Liver (tissue), 9 donors: ENCODE data around the gene NWD2. TPM values are rescaled to one million over a fixed set of nuclear protein-coding genes. Genes with fewer than 3 reads are reported as not detected.

Experiments
- DNase-seq: peaks from one replicate; pipeline ENCODE4 v3.0.0-alpha.2; 2017; ENCODE audit warnings: low spot score
- H3K27ac ChIP-seq, 2 donors: one replicate each; pipeline ENCODE4 v1.7.0; 2013; ENCODE audit warnings: inconsistent platforms in 2 of 2, low read length in 2 of 2, control low read depth in 1 of 2, low read depth in 1 of 2, mild to moderate bottlenecking in 1 of 2
- H3K27me3 ChIP-seq, 4 donors: one replicate each; pipeline versions ENCODE4 v1.6.1 to v1.7.0; 2013; ENCODE audit warnings: low read length in 3 of 4, inconsistent platforms in 1 of 4, mild to moderate bottlenecking in 1 of 4, moderate library complexity in 1 of 4; ENCODE audit not compliant: control insufficient read depth in 4 of 4, insufficient read depth in 4 of 4
- H3K36me3 ChIP-seq, 4 donors: one replicate each; pipeline versions ENCODE4 v1.6.1 to v1.7.0; 2013; ENCODE audit warnings: low read length in 3 of 4, mild to moderate bottlenecking in 3 of 4, low read depth in 1 of 4, moderate library complexity in 1 of 4; ENCODE audit not compliant: control insufficient read depth in 4 of 4, insufficient read depth in 3 of 4
- H3K4me1 ChIP-seq, 4 donors: one replicate each; pipeline versions ENCODE4 v1.6.1 to v1.7.0; 2013; ENCODE audit warnings: low read length in 3 of 4, mild to moderate bottlenecking in 3 of 4, moderate library complexity in 1 of 4; ENCODE audit not compliant: control insufficient read depth in 4 of 4, insufficient read depth in 4 of 4
- H3K4me3 ChIP-seq, 3 donors: one replicate each; pipeline versions ENCODE4 v1.6.1 to v1.7.0; 2013; ENCODE audit warnings: low read length in 3 of 3, control low read depth in 1 of 3, low read depth in 1 of 3, mild to moderate bottlenecking in 1 of 3
- H3K9ac ChIP-seq, 2 donors: one replicate each; pipeline ENCODE4 v1.7.0; 2013; ENCODE audit warnings: low read length in 2 of 2, mild to moderate bottlenecking in 2 of 2, moderate library complexity in 2 of 2, control low read depth in 1 of 2, low read depth in 1 of 2
- H3K9me3 ChIP-seq, 4 donors: one replicate each; pipeline versions ENCODE4 v1.6.1 to v1.7.0; 2013; ENCODE audit warnings: low read length in 3 of 4; ENCODE audit not compliant: control insufficient read depth in 4 of 4
- CTCF ChIP-seq: fragments of 150-350 bp; IDR thresholded peaks from 2 replicates; pipeline ENCODE4 v1.5.1; 2017; ENCODE audit warnings: improper control_type of control experiment, low read depth, low read length; ENCODE audit not compliant: missing input control
- EGR1 ChIP-seq, 2 donors: IDR thresholded peaks; 2 replicates each; pipeline ENCODE4 v1.6.1; 2016 to 2018; ENCODE audit warnings: antibody characterized with exemption in 2 of 2, low read depth in 2 of 2
- FOXA1 ChIP-seq: IDR thresholded peaks from 2 replicates; pipeline ENCODE4 v1.6.1; 2016; ENCODE audit warnings: antibody characterized with exemption
- FOXA2 ChIP-seq: IDR thresholded peaks from 2 replicates; pipeline ENCODE4 v1.6.1; 2016; ENCODE audit warnings: antibody characterized with exemption
- HNF4A ChIP-seq, 2 donors: conservative IDR thresholded peaks; 2 replicates each; pipeline ENCODE4 v1.6.1; 2016; ENCODE audit warnings: antibody characterized with exemption in 2 of 2, mild to moderate bottlenecking in 2 of 2
- HNF4G ChIP-seq: IDR thresholded peaks from 2 replicates; pipeline ENCODE4 v1.6.1; 2016; ENCODE audit warnings: antibody characterized with exemption
- JUND ChIP-seq, 2 donors: IDR thresholded peaks; 2 replicates each; pipeline ENCODE4 v1.6.1; 2016; ENCODE audit warnings: antibody characterized with exemption in 2 of 2
- MAX ChIP-seq: IDR thresholded peaks from 2 replicates; pipeline ENCODE4 v1.6.1; 2016; ENCODE audit warnings: antibody characterized with exemption
- NR2F2 ChIP-seq: IDR thresholded peaks from 2 replicates; pipeline ENCODE4 v1.6.1; 2016; ENCODE audit warnings: antibody characterized with exemption
- RAD21 ChIP-seq, 2 donors: IDR thresholded peaks; 2 replicates each; pipeline ENCODE4 v1.6.1; 2016; ENCODE audit warnings: antibody characterized with exemption in 2 of 2, mild to moderate bottlenecking in 2 of 2
- RXRA ChIP-seq, 2 donors: IDR thresholded peaks; 2 replicates each; pipeline ENCODE4 v1.6.1; 2017 to 2018; ENCODE audit warnings: antibody characterized with exemption in 2 of 2, mild to moderate bottlenecking in 1 of 2
- SP1 ChIP-seq: IDR thresholded peaks from 2 replicates; pipeline ENCODE4 v1.6.1; 2018; ENCODE audit warnings: antibody characterized with exemption, mild to moderate bottlenecking
- TAF1 ChIP-seq: conservative IDR thresholded peaks from 2 replicates; pipeline ENCODE4 v1.6.1; 2016; ENCODE audit warnings: antibody characterized with exemption, mild to moderate bottlenecking
- YY1 ChIP-seq: IDR thresholded peaks from 2 replicates; pipeline ENCODE4 v1.6.1; 2016; ENCODE audit warnings: antibody characterized with exemption, mild to moderate bottlenecking
- ZBTB33 ChIP-seq: IDR thresholded peaks from 2 replicates; pipeline ENCODE4 v1.6.1; 2016; ENCODE audit warnings: antibody characterized with exemption
- WGBS: extraction: QIAGEN DNeasy Blood & Tissue Kit; methylation state at CpG from one replicate; pipeline ENCODE4 v1.1.7; 2013; 5-methylcytosine and 5-hydroxymethylcytosine counted together
- polyA plus RNA-seq, 2 donors: library from polyadenylated mRNA; stranded (reverse) in 1 of 2; unstranded in 1 of 2; fragments of 200-250 nt in 1 of 2; fragments of >200 nt in 1 of 2; fragmentation: Nextera tagmentation in 1 of 2; extraction: Ambion mirVana in 1 of 2; gene quantifications; one replicate each; pipeline versions ENCODE4 v1.2.1 to v1.2.3, GENCODE V29; 2013 to 2015
- total RNA-seq, 2 donors: library from RNA; depleted of rRNA; stranded (reverse); fragments of >200 nt; gene quantifications; one replicate each; pipeline ENCODE4 v1.2.3, GENCODE V29; 2014
- TF ChIP-seq, protein P1 (sequence below): IDR thresholded peaks from 2 replicates; pipeline ENCODE4 v1.6.1; 2016; ENCODE audit warnings: antibody characterized with exemption
- TF ChIP-seq, protein P2 (sequence below): IDR thresholded peaks from 2 replicates; pipeline ENCODE4 v1.6.1; 2016; ENCODE audit warnings: antibody characterized with exemption, mild to moderate bottlenecking
- donor health status: healthy.
- donor health status: healthy.
- donor health status: healthy.
- donor health status: healthy.
- donor health status: healthy.

NWD2 gene
- total and polyA plus RNA-seq, 4 donors, result 0.08 to 0.37 TPM; not detected in 2

DNA sequence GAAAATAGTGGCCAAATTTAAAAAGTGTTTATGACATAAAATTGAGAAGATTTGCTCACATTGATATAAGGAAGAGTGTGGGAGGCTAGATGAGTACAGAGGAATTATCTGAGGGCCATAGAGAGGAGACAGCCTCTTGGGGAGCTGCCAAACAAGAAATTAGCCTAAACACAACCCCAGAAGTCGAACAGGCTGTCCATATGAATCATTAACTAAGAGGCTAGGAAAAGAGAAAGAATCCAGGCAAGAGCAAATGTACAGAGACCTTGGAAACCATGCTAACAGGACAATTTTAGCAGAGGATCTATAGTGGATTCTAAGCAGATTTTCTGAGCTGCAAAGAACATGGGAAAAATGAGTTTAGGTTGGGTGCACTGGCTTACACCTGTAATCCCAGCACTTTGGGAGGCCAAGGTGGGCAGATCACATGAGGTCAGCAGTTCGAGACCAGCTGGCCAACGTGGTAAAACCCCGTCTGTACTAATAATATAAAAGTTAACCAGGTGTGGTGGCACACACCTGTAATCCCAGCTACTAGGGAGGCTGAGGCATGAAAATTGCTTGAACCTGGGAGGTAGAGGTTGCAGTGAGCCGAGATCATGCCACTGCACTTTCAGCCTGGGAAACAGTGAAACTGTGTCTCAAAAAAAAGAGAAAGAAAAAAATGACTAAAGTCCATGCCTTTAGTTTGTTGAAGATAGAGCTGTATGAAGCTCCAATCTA is 76.1 kb downstream of the NWD2 start (continued):
- TF ChIP-seq MAX (no peak), HNF4A (conservative IDR thresholded peaks at IDR 0.05) (no peak), NR2F2 (no peak)

DNA sequence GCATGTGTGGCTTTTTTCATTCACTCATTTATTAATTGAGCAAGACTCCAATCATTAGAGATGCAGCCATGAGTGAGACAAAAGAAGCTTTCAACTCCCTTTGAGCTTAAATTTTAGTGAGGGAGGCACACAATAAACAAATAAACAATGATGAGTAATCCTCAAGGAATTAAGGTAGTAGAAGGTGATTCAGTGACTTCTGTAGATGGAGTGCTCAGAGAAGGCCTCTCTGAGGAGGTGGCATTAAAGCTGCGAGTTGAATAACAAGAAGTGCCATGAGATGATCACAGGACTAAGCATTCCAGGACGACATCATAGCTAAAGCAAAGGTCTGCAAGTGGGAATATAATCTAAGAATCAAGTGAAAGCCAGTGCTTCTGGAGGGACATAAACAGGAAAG is 77.6 kb downstream of the NWD2 start:
- Histone ChIP-seq H3K36me3 (no peaks in the 10 kb centered on the region), H3K9me3 (no peaks in the 10 kb centered on the region), H3K4me3 (no peak overlapping the region), H3K9ac (no peak overlapping the region), H3K4me1 (no peaks in the 10 kb centered on the region), H3K27me3 (no peaks in the 10 kb centered on the region), H3K27ac (no peak overlapping the region)
- DNase-seq, result no peak
- WGBS, result 80% methylated on average over 2 of the region's 2 CpGs
- TF ChIP-seq HNF4G (no peak), JUND (IDR thresholded peaks at IDR 0.05) (no peak), NR2F2 (no peak), YY1 (no peak), RAD21 (IDR thresholded peaks at IDR 0.05) (no peak), ZBTB33 (no peak), CTCF (no peak), TAF1 (no peak), RXRA (IDR thresholded peaks at IDR 0.05) (no peak), EGR1 (IDR thresholded peaks at IDR 0.05; ENCODE audit: low read depth in 2 of 2) (no peak), FOXA1 (no peak), FOXA2 (no peak), SP1 (no peak), MAX (no peak), HNF4A (conservative IDR thresholded peaks at IDR 0.05) (no peak)
- TF ChIP-seq, protein P1, sequence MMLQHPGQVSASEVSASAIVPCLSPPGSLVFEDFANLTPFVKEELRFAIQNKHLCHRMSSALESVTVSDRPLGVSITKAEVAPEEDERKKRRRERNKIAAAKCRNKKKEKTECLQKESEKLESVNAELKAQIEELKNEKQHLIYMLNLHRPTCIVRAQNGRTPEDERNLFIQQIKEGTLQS, result no peak
- TF ChIP-seq, protein P2, sequence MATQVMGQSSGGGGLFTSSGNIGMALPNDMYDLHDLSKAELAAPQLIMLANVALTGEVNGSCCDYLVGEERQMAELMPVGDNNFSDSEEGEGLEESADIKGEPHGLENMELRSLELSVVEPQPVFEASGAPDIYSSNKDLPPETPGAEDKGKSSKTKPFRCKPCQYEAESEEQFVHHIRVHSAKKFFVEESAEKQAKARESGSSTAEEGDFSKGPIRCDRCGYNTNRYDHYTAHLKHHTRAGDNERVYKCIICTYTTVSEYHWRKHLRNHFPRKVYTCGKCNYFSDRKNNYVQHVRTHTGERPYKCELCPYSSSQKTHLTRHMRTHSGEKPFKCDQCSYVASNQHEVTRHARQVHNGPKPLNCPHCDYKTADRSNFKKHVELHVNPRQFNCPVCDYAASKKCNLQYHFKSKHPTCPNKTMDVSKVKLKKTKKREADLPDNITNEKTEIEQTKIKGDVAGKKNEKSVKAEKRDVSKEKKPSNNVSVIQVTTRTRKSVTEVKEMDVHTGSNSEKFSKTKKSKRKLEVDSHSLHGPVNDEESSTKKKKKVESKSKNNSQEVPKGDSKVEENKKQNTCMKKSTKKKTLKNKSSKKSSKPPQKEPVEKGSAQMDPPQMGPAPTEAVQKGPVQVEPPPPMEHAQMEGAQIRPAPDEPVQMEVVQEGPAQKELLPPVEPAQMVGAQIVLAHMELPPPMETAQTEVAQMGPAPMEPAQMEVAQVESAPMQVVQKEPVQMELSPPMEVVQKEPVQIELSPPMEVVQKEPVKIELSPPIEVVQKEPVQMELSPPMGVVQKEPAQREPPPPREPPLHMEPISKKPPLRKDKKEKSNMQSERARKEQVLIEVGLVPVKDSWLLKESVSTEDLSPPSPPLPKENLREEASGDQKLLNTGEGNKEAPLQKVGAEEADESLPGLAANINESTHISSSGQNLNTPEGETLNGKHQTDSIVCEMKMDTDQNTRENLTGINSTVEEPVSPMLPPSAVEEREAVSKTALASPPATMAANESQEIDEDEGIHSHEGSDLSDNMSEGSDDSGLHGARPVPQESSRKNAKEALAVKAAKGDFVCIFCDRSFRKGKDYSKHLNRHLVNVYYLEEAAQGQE, result no peak
